Stomach (tissue), 9 donors: ENCODE results near the gene RFX4. TPM values are rescaled to one million over a fixed set of nuclear protein-coding genes. Genes with fewer than 3 reads are reported as not detected.

ENCODE experiments used
- DNase-seq, 2 donors: peaks; one replicate each; pipeline versions ENCODE4 v3.0.0 to v3.0.0-alpha.2; 2013 to 2019
- H3K27ac ChIP-seq, 5 donors: fragments of 200-600 bp in 4 of 5; sonication (generic) in 4 of 5; one replicate each; pipeline ENCODE4 v1.5.1; 2013 to 2019; ENCODE audit warnings: mild to moderate bottlenecking in 1 of 5, moderate library complexity in 1 of 5
- H3K27me3 ChIP-seq, 3 donors: fragments of 200-600 bp; sonication (generic); one replicate each; pipeline ENCODE4 v1.5.1; 2017 to 2019; ENCODE audit warnings: mixed run types in 1 of 3
- H3K36me3 ChIP-seq, 4 donors: fragments of 200-600 bp; sonication (generic); 1 replicate in 3 of 4; 2 replicates in 1 of 4; pipeline ENCODE4 v1.5.1; 2016 to 2019
- H3K4me1 ChIP-seq, 4 donors: fragments of 200-600 bp; sonication (generic); one replicate each; pipeline ENCODE4 v1.5.1; 2016 to 2019
- H3K4me3 ChIP-seq, 4 donors: fragments of 200-600 bp; sonication (generic) in 3 of 4; one replicate each; pipeline ENCODE4 v1.5.1; 2016 to 2019; ENCODE audit warnings: mild to moderate bottlenecking in 1 of 4
- H3K9me3 ChIP-seq, 4 donors: fragments of 200-600 bp; sonication (generic); one replicate each; pipeline ENCODE4 v1.5.1; 2016 to 2019
- EP300 ChIP-seq: sonication (generic); formaldehyde crosslinking; IDR thresholded peaks from one replicate; pipeline ENCODE4 v1.6.1; 2017; ENCODE audit warnings: antibody characterized with exemption
- POLR2A ChIP-seq, 4 donors: fragments of 450-650 bp; IDR thresholded peaks; one replicate each; pipeline ENCODE4 v1.6.1; 2016; ENCODE audit warnings: antibody characterized with exemption in 4 of 4, control low read depth in 2 of 4, mild to moderate bottlenecking in 1 of 4, moderate library complexity in 1 of 4
- POLR2AphosphoS5 ChIP-seq, 3 donors: sonication (generic); formaldehyde crosslinking; IDR thresholded peaks; one replicate each; pipeline ENCODE4 v1.6.1; 2016; ENCODE audit warnings: antibody characterized with exemption in 3 of 3
- WGBS, 5 donors: extraction: QIAGEN DNeasy Blood & Tissue Kit in 3 of 5; methylation state at CpG; one replicate each; pipeline versions ENCODE4 v1.1.5 to v1.1.7; 2013 to 2018; 5-methylcytosine and 5-hydroxymethylcytosine counted together
- intact Hi-C: fragments of 100-400 bp; cut with DNase I; formaldehyde crosslinking; loops from one replicate; pipeline ENCODE4 v1.15.1; 2023; ENCODE audit warnings: low total_unique reads
- polyA plus RNA-seq, 3 donors: library from polyadenylated mRNA; stranded (reverse); fragments of 200-250 nt; gene quantifications; one replicate each; pipeline ENCODE4 v1.2.3, GENCODE V29; 2013
- total RNA-seq, 5 donors: library from RNA; depleted of rRNA; stranded (reverse); fragments of >200 nt; gene quantifications; one replicate each; pipeline versions ENCODE4 v1.1.0 to v1.2.3, GENCODE V29; 2014 to 2016
- TF ChIP-seq, protein P1 (sequence below), 7 experiments: fragments of 450-650 bp in 4 of 7; fragments of 200-600 bp in 3 of 7; sonication (generic) in 3 of 7; IDR thresholded peaks; one replicate each; pipeline ENCODE4 v1.5.1; 2016 to 2019; ENCODE audit warnings: antibody characterized with exemption in 7 of 7, control low read depth in 2 of 7, mild to moderate bottlenecking in 1 of 7
- donor health status: healthy with polysubstance abuse.
- donor health status: Bipolar disorder and iron deficiency.
- donor health status: healthy.

The RFX4 gene
- total and polyA plus RNA-seq, 8 donors, result not detected

GRCh38 chr12:106645074-106645421 is 62.2 kb downstream of the RFX4 start:
- DNase-seq, result peak; percentile 71 to 81
- H3K9me3 ChIP-seq, result no peaks in the 10 kb centered on the region
- H3K27ac ChIP-seq, result peak overlapping the region in 2 of 5 donors; percentile 38 to 40
- H3K4me1 ChIP-seq, result peaks cover 0 to 8% (median 0%) of the 10 kb centered on the region in 4 donors
- H3K4me3 ChIP-seq, result no peak overlapping the region
- TF ChIP-seq EP300 (no peak), POLR2AphosphoS5 (IDR thresholded peaks at IDR 0.05) (peak in 1 of 3 donors; percentile 30)
- H3K27me3 ChIP-seq, result peaks cover 0 to 5% (median 0%) of the 10 kb centered on the region in 3 donors
- no peaks in the 10 kb centered on the region for H3K36me3 ChIP-seq
- intact Hi-C loops, result no loop called here
- WGBS, 5 donors, result 26 to 70% (median 48%) methylated on average over 16 of the region's 16 CpGs

DNA sequence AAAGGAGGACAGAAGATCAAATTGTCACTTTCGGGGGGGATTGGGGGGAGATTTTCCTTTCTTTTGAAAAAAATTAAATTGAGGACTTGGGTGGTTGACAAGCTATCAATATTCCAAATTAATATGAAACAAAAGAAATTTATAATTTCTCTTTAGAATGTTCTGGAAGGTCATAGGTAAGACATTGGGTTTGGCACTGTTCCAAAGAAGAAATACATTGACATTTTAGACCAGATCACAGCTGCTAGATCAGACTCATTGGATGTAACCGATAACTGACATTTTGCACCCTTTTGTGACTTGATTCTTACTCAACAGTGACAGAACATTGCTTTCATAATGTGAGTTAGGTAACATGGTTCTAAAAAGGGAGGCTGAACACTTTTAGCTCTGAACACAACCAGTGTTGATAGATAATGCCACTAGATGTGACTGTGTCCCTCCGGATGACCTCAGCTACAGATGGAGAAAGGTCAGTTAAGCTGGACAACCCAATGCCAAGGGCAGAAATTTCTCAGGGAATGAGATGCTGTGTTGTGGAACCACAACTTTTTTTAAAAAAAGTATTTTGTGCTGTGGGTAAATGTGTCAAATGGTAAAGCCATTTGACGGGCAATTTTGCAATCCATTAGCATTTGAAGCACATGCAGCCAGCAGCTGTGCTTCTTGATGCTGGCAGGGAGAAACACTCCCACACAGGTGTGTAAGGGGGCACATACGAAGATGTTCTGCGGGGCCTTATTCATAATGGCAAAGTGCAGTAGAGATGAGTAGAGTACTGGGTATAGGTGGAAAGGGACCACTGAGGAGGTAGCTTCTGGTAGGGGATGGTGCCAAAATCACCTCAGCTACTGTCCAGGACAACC is 62.9 kb downstream of the RFX4 start:
- H3K27me3 ChIP-seq, result peaks cover 0 to 5% (median 0%) of the 10 kb centered on the region in 3 donors
- intact Hi-C loops, result no loop called here
- no peak overlapping the region for H3K4me3 ChIP-seq
- H3K4me1 ChIP-seq, result peaks cover 0 to 8% (median 0%) of the 10 kb centered on the region in 4 donors
- peak overlapping the region in 1 of 5 donors; percentile 38 for H3K27ac ChIP-seq
- no peaks in the 10 kb centered on the region for H3K36me3 ChIP-seq
- no peaks in the 10 kb centered on the region for H3K9me3 ChIP-seq
- no peak for DNase-seq
- no peak for TF ChIP-seq EP300
- WGBS, 5 donors, result 86 to 90% (median 89%) methylated on average over 6 of the region's 6 CpGs

DNA sequence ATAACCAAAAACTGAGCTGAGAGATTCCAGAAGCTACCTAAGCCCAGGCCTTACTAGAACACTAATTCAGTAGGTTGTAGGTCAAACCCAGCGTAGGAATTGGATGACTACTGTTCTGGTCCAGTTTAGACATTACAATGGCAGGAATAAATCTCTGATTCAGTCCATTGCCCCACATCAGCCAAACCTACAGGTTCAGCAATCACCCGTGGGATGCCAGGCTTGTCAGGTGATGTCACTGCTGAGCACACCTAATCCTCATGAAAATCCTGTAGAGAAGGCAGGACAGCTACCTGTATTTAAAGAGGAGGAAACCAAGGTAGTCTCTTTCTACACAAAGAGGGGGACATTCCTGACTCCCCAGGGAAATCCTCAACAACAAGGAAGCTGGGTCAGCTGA is 63.7 kb downstream of the RFX4 start:
- intact Hi-C loops, result no loop called here
- Histone ChIP-seq H3K27ac (no peak overlapping the region), H3K27me3 (peaks cover 0 to 5% (median 0%) of the 10 kb centered on the region in 3 donors), H3K4me1 (peaks cover 0 to 8% (median 0%) of the 10 kb centered on the region in 4 donors), H3K4me3 (no peak overlapping the region), H3K36me3 (no peaks in the 10 kb centered on the region), H3K9me3 (no peaks in the 10 kb centered on the region)
- DNase-seq, result no peak
- TF ChIP-seq, protein P1, sequence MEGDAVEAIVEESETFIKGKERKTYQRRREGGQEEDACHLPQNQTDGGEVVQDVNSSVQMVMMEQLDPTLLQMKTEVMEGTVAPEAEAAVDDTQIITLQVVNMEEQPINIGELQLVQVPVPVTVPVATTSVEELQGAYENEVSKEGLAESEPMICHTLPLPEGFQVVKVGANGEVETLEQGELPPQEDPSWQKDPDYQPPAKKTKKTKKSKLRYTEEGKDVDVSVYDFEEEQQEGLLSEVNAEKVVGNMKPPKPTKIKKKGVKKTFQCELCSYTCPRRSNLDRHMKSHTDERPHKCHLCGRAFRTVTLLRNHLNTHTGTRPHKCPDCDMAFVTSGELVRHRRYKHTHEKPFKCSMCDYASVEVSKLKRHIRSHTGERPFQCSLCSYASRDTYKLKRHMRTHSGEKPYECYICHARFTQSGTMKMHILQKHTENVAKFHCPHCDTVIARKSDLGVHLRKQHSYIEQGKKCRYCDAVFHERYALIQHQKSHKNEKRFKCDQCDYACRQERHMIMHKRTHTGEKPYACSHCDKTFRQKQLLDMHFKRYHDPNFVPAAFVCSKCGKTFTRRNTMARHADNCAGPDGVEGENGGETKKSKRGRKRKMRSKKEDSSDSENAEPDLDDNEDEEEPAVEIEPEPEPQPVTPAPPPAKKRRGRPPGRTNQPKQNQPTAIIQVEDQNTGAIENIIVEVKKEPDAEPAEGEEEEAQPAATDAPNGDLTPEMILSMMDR (IDR thresholded peaks at IDR 0.05), result no peak
- TF ChIP-seq EP300 (no peak), POLR2AphosphoS5 (IDR thresholded peaks at IDR 0.05) (no peak), POLR2A (IDR thresholded peaks at IDR 0.05) (no peak)
- WGBS, 5 donors, result 75 to 80% (median 76%) methylated on average over 2 of the region's 2 CpGs

- TF ChIP-seq, protein P1 (IDR thresholded peaks at IDR 0.05), result no peak
- TF ChIP-seq POLR2AphosphoS5 (IDR thresholded peaks at IDR 0.05) (no peak), EP300 (no peak), POLR2A (IDR thresholded peaks at IDR 0.05) (no peak)
- Histone ChIP-seq H3K36me3 (no peaks in the 10 kb centered on the region), H3K9me3 (no peaks in the 10 kb centered on the region), H3K27me3 (peaks cover 0 to 5% (median 0%) of the 10 kb centered on the region in 3 donors), H3K4me3 (no peak overlapping the region), H3K27ac (no peak overlapping the region), H3K4me1 (peaks cover 0 to 8% (median 0%) of the 10 kb centered on the region in 4 donors)
- WGBS, 5 donors, result 74 to 79% (median 78%) methylated on average over 12 of the region's 12 CpGs
- intact Hi-C loops, result no loop called here
- DNase-seq, result no peak
Observed at GRCh38 chr12:106647793-106648514, 65.2 kb downstream of the RFX4 start.

DNA sequence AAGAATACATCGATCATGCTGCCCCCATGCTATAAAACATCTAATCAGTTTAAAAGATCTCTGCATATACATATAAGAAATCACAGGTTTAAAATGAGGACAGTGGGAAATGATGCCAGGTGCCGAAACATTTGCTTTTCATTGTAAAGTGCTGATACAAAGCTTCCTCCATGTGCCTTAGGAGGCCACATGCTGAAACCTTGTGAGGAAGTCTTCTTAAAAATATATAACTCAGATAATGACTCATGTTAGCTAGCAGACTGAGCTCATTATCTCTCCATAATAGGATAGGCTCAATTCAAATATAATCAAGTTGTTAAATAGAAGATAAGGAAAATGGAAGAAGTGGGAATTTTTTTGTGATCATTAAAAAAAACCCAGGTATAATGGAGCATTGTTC is 65.9 kb downstream of the RFX4 start:
- peak in 1 of 3 donors; percentile 4 for TF ChIP-seq POLR2AphosphoS5 (IDR thresholded peaks at IDR 0.05)
- TF ChIP-seq, protein P1 (IDR thresholded peaks at IDR 0.05), result no peak
- WGBS, 5 donors, result 64 to 80% (median 72%) methylated on average over 2 of the region's 2 CpGs
- peaks cover 0 to 8% (median 0%) of the 10 kb centered on the region in 4 donors for H3K4me1 ChIP-seq
- no peak overlapping the region for H3K27ac ChIP-seq
- intact Hi-C loops, result no loop called here
- no peak for DNase-seq
- no peaks in the 10 kb centered on the region for H3K9me3 ChIP-seq
- no peaks in the 10 kb centered on the region for H3K36me3 ChIP-seq
- H3K27me3 ChIP-seq, result peaks cover 0 to 5% (median 0%) of the 10 kb centered on the region in 3 donors
- no peak overlapping the region for H3K4me3 ChIP-seq
